AG10803 (cell line): ENCODE results near the gene PTGER4.
"Not testable (repeated sequence)": the region's sequence is repeated elsewhere in the genome, so short reads cannot be mapped to it uniquely, and the experiment has no call there.

ENCODE experiments used
- DNase-seq: peaks from one replicate; pipeline ENCODE4 v3.0.0; 2010; ENCODE audit warnings: low read depth
- H3K4me3 ChIP-seq: 2 replicates; pipeline ENCODE4 v1.5.1; 2011; ENCODE audit warnings: mild to moderate bottlenecking, low read length, control low read depth
- TF ChIP-seq, protein P1 (sequence below): conservative IDR thresholded peaks from 2 replicates; pipeline ENCODE4 v1.5.1; 2011; ENCODE audit warnings: mild to moderate bottlenecking, low read length, control low read depth, inconsistent platforms

PTGER4 gene

DNA sequence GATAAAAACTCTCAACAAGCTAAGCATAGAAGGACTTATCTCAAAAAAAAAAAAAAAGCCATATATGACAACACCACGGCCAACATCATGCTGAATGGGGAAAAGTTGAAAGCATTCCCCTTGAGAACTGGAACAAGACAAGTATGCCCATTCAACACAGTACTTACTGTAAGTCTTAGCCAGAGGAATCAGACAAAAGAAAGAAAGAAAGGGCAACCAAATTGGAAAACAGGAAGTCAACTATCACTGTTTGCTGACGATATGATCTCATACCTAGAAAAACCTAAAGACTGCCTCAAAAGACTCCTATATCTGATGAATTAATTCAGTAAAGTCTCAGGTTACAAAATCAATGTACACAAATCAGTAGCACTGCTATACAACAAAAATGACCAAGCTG lies 24.6 kb upstream of the PTGER4 start:
- H3K4me3 ChIP-seq, result no peak overlapping the region
- no peak for DNase-seq

GRCh38 chr5:40656091-40656490 lies 23.6 kb upstream of the PTGER4 start:
- H3K4me3 ChIP-seq, DNase-seq: not testable (repeated sequence)

More for the DNA sequence above, 24.6 kb upstream of the PTGER4 start:
- TF ChIP-seq, protein P1, sequence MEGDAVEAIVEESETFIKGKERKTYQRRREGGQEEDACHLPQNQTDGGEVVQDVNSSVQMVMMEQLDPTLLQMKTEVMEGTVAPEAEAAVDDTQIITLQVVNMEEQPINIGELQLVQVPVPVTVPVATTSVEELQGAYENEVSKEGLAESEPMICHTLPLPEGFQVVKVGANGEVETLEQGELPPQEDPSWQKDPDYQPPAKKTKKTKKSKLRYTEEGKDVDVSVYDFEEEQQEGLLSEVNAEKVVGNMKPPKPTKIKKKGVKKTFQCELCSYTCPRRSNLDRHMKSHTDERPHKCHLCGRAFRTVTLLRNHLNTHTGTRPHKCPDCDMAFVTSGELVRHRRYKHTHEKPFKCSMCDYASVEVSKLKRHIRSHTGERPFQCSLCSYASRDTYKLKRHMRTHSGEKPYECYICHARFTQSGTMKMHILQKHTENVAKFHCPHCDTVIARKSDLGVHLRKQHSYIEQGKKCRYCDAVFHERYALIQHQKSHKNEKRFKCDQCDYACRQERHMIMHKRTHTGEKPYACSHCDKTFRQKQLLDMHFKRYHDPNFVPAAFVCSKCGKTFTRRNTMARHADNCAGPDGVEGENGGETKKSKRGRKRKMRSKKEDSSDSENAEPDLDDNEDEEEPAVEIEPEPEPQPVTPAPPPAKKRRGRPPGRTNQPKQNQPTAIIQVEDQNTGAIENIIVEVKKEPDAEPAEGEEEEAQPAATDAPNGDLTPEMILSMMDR, result no peak

DNA sequence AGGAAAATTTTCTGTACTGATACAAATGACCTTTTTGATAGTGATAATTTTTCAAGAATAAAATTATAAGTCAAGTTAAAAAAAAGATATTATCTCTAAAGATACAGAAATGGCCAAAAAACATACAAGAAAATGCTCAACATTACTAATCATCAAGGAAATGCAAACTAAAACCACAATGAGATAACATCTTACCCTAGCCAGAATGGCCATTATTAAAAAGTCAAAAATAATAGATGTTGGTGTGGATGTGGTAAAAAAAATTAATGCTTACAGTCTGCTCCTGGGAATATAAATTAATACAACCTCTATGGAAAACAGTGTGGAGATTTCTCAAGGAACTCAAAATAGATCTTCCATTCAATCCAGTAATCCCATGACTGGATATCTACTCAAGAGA lies 22.9 kb upstream of the PTGER4 start:
- TF ChIP-seq, protein P1, result no peak
- no peak overlapping the region for H3K4me3 ChIP-seq
- DNase-seq, result no peak

DNA sequence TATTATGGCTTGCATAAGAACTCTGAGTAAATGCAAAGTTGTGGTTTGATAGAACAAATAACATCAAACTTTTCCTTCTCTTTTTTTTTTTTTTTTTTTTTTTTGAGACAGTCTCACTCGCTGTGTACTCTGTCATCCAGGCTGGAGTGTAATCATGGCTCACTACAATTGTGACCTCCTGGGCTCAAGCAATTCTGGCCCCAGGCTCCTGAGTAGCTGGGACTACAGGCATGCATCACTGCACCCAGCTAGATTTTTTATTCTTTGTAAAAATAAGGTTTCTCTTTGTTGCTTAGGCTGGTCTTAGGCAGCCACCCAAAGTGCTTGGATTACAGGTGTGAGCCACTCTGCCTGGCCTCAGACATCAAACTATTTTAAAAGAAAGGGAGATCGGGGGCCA lies 19.0 kb upstream of the PTGER4 start:
- H3K4me3 ChIP-seq, result no peak overlapping the region
- TF ChIP-seq, protein P1, result no peak
- no peak for DNase-seq

DNA sequence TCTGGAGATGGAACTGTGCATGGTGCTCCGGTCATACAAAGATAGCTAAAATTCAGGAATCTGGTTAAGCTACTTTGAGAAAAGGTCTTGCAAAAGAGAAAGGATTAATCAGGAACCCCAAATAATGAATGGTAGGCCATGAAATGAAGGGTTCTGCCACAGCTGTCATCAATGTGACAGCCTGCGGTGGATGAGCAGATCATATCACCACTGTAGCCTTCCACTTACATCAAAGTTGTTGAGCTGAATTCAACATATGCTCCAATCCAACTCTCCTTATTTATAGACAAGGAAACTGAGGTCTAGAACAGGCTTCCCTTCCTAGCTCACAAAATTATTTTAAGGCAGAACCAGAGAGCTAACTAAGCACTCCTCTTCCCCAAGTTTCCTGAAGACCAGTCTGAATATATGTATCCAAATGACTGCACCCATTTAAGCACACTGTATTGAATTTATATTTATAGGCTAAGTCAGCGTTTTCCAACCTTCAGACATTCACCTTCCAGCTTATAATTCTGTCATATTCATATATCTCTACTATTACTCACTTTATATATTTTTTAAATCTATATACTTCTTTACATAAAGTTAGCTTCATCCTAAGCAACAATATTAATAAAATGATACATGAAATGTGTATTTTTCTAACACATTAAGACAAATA lies 13.9 kb upstream of the PTGER4 start:
- DNase-seq, result no peak
- TF ChIP-seq, protein P1, result no peak
- no peak overlapping the region for H3K4me3 ChIP-seq

- TF ChIP-seq, protein P1, result no peak
- no peak overlapping the region for H3K4me3 ChIP-seq
- DNase-seq, result no peak
Measured at GRCh38 chr5:40666657-40667056, 13.1 kb upstream of the PTGER4 start.

GRCh38 chr5:40667161-40667663 lies 12.5 kb upstream of the PTGER4 start:
- H3K4me3 ChIP-seq, result no peak overlapping the region
- DNase-seq, result no peak
- TF ChIP-seq, protein P1, result no peak
